WTC11 (cell line): ENCODE results near the gene DSTYK. TPM values are rescaled to one million over a fixed set of nuclear protein-coding genes. Genes with fewer than 3 reads are reported as not detected.

ENCODE experiments used
- ATAC-seq: fragments of 200-7000 bp; cut with Tn5 transposase; 2 replicates; pipeline ENCODE4 v1.10.0; 2021; ENCODE audit warnings: mild to moderate bottlenecking, moderate library complexity
- CTCF ChIA-PET: fragments of 300-600 bp; sonication (Branson Sonifier 250); formaldehyde crosslinking; loops from one replicate; lab custom pipeline; 2021; ENCODE audit warnings: antibody characterized with exemption; lab: Charles Lee
- POLR2A ChIA-PET: fragments of 350-600 bp; sonication (Branson Sonifier 250); formaldehyde crosslinking; loops from one replicate; lab custom pipeline; 2021; ENCODE audit warnings: antibody characterized with exemption; lab: Charles Lee
- DNase-seq: peaks from one replicate; pipeline ENCODE4 v3.0.0; 2021; ENCODE audit warnings: low spot score
- H3K27ac Mint-ChIP-seq: 2 replicates; pipeline ENCODE4 v1.8.0; 2021; ENCODE audit warnings: mixed read lengths
- H3K27me3 Mint-ChIP-seq: 2 replicates; pipeline ENCODE4 v1.8.0; 2021; ENCODE audit warnings: low read depth, mild to moderate bottlenecking, moderate library complexity, mixed read lengths
- H3K36me3 Mint-ChIP-seq: 2 replicates; pipeline ENCODE4 v1.8.0; 2021; ENCODE audit warnings: mixed read lengths
- H3K4me1 Mint-ChIP-seq: 2 replicates; pipeline ENCODE4 v1.8.0; 2022; ENCODE audit warnings: mixed read lengths
- H3K4me3 Mint-ChIP-seq: 2 replicates; pipeline ENCODE4 v1.8.0; 2021; ENCODE audit warnings: mild to moderate bottlenecking, moderate library complexity, mixed read lengths
- H3K9me3 Mint-ChIP-seq: 2 replicates; pipeline ENCODE4 v1.8.0; 2021; ENCODE audit warnings: mixed read lengths
- JAZF1 ChIP-seq: fragments of 250-450 bp; sonication (Bioruptor Pico); IDR thresholded peaks from 2 replicates; pipeline ENCODE4 v1.9.0; 2021; ENCODE audit warnings: moderate library complexity, mild to moderate bottlenecking, inconsistent platforms
- JUN ChIP-seq: sonication (generic); formaldehyde crosslinking; IDR thresholded peaks from 2 replicates; pipeline ENCODE4 v1.8.0; 2023; ENCODE audit warnings: mild to moderate bottlenecking, missing genetic modification reagents
- KAT7 ChIP-seq: sonication (generic); formaldehyde crosslinking; IDR thresholded peaks from 2 replicates; pipeline ENCODE4 v1.8.1; 2023; ENCODE audit warnings: missing genetic modification reagents, mild to moderate bottlenecking, borderline replicate concordance
- MXD4 ChIP-seq: fragments of 250-450 bp; sonication (Bioruptor Pico); IDR thresholded peaks from 2 replicates; pipeline ENCODE4 v1.8.0; 2021; ENCODE audit warnings: mild to moderate bottlenecking, moderate library complexity, borderline replicate concordance
- SMAD4 ChIP-seq: sonication (generic); formaldehyde crosslinking; IDR thresholded peaks from 2 replicates; pipeline ENCODE4 v1.8.0; 2022; ENCODE audit warnings: mild to moderate bottlenecking, missing genetic modification reagents
- SOX15 ChIP-seq: fragments of 250-450 bp; sonication (Bioruptor Pico); IDR thresholded peaks from 2 replicates; pipeline ENCODE4 v1.9.0; 2021; ENCODE audit warnings: mild to moderate bottlenecking
- SP1 ChIP-seq: sonication (generic); formaldehyde crosslinking; conservative IDR thresholded peaks from 2 replicates; pipeline ENCODE4 v1.8.1; 2022; ENCODE audit warnings: missing genetic modification reagents
- TEAD1 ChIP-seq: sonication (generic); formaldehyde crosslinking; IDR thresholded peaks from 2 replicates; pipeline ENCODE4 v1.8.0; 2022; ENCODE audit warnings: mild to moderate bottlenecking, missing genetic modification reagents
- TEAD4 ChIP-seq: sonication (generic); formaldehyde crosslinking; IDR thresholded peaks from 2 replicates; pipeline ENCODE4 v1.8.0; 2022; ENCODE audit warnings: mild to moderate bottlenecking, missing genetic modification reagents
- ZBTB21 ChIP-seq: sonication (generic); formaldehyde crosslinking; IDR thresholded peaks from 2 replicates; pipeline ENCODE4 v1.8.1; 2023; ENCODE audit warnings: mild to moderate bottlenecking, missing genetic modification reagents, borderline replicate concordance
- ZNF219 ChIP-seq: sonication (generic); formaldehyde crosslinking; IDR thresholded peaks from 2 replicates; pipeline ENCODE4 v1.8.0; 2023; ENCODE audit warnings: missing genetic modification reagents, mild to moderate bottlenecking, borderline replicate concordance
- ZNF232 ChIP-seq: sonication (generic); formaldehyde crosslinking; IDR thresholded peaks from 2 replicates; pipeline ENCODE4 v1.8.0; 2022; ENCODE audit warnings: mild to moderate bottlenecking, missing genetic modification reagents
- ZNF263 ChIP-seq: sonication (generic); formaldehyde crosslinking; IDR thresholded peaks from 2 replicates; pipeline ENCODE4 v1.8.1; 2022; ENCODE audit warnings: low read depth, mild to moderate bottlenecking, moderate library complexity, missing genetic modification reagents
- total RNA-seq: library from RNA; stranded (reverse); gene quantifications from 3 replicates; pipeline ENCODE4 v1.2.3, GENCODE V29; 2021
- TF ChIP-seq, protein P1 (sequence below): sonication (generic); formaldehyde crosslinking; IDR thresholded peaks from 2 replicates; pipeline ENCODE4 v1.8.1; 2022; ENCODE audit warnings: low read depth, mild to moderate bottlenecking, moderate library complexity, missing genetic modification reagents, borderline replicate concordance
- TF ChIP-seq, protein P2 (sequence below): sonication (generic); formaldehyde crosslinking; IDR thresholded peaks from 2 replicates; pipeline ENCODE4 v1.8.0; 2023; ENCODE audit warnings: missing genetic modification reagents, mild to moderate bottlenecking, borderline replicate concordance
- TF ChIP-seq, protein P3 (sequence below): sonication (generic); formaldehyde crosslinking; conservative IDR thresholded peaks from 2 replicates; pipeline ENCODE4 v1.8.1; 2023; ENCODE audit warnings: mild to moderate bottlenecking, low read depth, missing genetic modification reagents, moderate library complexity
- TF ChIP-seq, protein P4 (sequence below): sonication (generic); formaldehyde crosslinking; IDR thresholded peaks from 2 replicates; pipeline ENCODE4 v1.8.0; 2022; ENCODE audit warnings: mild to moderate bottlenecking, missing genetic modification reagents
- TF ChIP-seq, protein P5 (sequence below): sonication (generic); formaldehyde crosslinking; IDR thresholded peaks from 2 replicates; pipeline ENCODE4 v1.8.1; 2023; ENCODE audit warnings: mild to moderate bottlenecking, moderate library complexity, missing genetic modification reagents
- TF ChIP-seq, protein P6 (sequence below): sonication (generic); formaldehyde crosslinking; IDR thresholded peaks from 2 replicates; pipeline ENCODE4 v1.8.1; 2023; ENCODE audit warnings: mild to moderate bottlenecking, missing genetic modification reagents

Gene DSTYK
- total RNA-seq, 1 experiment from 2014 or later = 11.6 TPM

DNA sequence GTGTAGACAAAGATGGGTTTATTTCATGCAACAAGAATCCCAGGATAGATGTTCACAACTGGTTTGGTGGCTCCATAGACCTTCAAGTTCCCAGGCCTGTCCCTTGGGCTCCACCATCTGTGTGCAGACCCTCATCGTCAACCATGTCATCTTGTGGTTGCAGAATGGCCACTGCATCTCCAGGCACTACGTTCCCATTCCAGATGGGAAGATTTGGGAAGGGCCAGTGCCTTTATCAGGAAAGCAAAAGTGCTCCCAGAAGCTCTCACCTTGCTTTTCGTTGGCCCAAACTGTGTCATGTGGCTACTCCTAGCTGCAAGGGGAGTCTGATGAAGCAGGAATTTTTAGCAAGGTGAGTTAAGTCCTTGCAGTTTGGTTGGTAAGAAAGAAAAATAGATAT is 29.1 kb upstream of the DSTYK start:
- Mint-ChIP-seq H3K4me3 (no peak overlapping the region), H3K27ac (no peak overlapping the region), H3K4me1 (peaks cover 9% of the 10 kb centered on the region), H3K9me3 (no peaks in the 10 kb centered on the region), H3K36me3 (no peaks in the 10 kb centered on the region), H3K27me3 (no peaks in the 10 kb centered on the region)
- POLR2A ChIA-PET = interaction anchor here (0.8 kb wide), 1 partner anchor 126 kb away, joined by 3 read pairs; no protein-coding TSS in a partner anchor
- CTCF ChIA-PET = interaction anchor here (4.9 kb wide), 1 partner anchor 12 kb away, joined by 32 read pairs; the partner anchor contains the start of gene TMCC2
- DNase-seq (no peak), ATAC-seq (no peak)
- no peak for TF ChIP-seq ZNF219 (CRISPR knock-in tag)
- no peak for TF ChIP-seq SOX15 (CRISPR knock-in tag)
- no peak for TF ChIP-seq ZNF232 (CRISPR knock-in tag)
- TF ChIP-seq JAZF1 = no peak
- no peak for TF ChIP-seq JUN
- TF ChIP-seq SMAD4 (CRISPR knock-in tag) = no peak
- TF ChIP-seq, protein P1, sequence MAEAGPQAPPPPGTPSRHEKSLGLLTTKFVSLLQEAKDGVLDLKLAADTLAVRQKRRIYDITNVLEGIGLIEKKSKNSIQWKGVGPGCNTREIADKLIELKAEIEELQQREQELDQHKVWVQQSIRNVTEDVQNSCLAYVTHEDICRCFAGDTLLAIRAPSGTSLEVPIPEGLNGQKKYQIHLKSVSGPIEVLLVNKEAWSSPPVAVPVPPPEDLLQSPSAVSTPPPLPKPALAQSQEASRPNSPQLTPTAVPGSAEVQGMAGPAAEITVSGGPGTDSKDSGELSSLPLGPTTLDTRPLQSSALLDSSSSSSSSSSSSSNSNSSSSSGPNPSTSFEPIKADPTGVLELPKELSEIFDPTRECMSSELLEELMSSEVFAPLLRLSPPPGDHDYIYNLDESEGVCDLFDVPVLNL (CRISPR knock-in tag) = no peak
- TF ChIP-seq, protein P2, sequence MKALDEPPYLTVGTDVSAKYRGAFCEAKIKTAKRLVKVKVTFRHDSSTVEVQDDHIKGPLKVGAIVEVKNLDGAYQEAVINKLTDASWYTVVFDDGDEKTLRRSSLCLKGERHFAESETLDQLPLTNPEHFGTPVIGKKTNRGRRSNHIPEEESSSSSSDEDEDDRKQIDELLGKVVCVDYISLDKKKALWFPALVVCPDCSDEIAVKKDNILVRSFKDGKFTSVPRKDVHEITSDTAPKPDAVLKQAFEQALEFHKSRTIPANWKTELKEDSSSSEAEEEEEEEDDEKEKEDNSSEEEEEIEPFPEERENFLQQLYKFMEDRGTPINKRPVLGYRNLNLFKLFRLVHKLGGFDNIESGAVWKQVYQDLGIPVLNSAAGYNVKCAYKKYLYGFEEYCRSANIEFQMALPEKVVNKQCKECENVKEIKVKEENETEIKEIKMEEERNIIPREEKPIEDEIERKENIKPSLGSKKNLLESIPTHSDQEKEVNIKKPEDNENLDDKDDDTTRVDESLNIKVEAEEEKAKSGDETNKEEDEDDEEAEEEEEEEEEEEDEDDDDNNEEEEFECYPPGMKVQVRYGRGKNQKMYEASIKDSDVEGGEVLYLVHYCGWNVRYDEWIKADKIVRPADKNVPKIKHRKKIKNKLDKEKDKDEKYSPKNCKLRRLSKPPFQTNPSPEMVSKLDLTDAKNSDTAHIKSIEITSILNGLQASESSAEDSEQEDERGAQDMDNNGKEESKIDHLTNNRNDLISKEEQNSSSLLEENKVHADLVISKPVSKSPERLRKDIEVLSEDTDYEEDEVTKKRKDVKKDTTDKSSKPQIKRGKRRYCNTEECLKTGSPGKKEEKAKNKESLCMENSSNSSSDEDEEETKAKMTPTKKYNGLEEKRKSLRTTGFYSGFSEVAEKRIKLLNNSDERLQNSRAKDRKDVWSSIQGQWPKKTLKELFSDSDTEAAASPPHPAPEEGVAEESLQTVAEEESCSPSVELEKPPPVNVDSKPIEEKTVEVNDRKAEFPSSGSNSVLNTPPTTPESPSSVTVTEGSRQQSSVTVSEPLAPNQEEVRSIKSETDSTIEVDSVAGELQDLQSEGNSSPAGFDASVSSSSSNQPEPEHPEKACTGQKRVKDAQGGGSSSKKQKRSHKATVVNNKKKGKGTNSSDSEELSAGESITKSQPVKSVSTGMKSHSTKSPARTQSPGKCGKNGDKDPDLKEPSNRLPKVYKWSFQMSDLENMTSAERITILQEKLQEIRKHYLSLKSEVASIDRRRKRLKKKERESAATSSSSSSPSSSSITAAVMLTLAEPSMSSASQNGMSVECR (CRISPR knock-in tag) = no peak
- no peak for TF ChIP-seq ZBTB21 (CRISPR knock-in tag)
- TF ChIP-seq, protein P3, sequence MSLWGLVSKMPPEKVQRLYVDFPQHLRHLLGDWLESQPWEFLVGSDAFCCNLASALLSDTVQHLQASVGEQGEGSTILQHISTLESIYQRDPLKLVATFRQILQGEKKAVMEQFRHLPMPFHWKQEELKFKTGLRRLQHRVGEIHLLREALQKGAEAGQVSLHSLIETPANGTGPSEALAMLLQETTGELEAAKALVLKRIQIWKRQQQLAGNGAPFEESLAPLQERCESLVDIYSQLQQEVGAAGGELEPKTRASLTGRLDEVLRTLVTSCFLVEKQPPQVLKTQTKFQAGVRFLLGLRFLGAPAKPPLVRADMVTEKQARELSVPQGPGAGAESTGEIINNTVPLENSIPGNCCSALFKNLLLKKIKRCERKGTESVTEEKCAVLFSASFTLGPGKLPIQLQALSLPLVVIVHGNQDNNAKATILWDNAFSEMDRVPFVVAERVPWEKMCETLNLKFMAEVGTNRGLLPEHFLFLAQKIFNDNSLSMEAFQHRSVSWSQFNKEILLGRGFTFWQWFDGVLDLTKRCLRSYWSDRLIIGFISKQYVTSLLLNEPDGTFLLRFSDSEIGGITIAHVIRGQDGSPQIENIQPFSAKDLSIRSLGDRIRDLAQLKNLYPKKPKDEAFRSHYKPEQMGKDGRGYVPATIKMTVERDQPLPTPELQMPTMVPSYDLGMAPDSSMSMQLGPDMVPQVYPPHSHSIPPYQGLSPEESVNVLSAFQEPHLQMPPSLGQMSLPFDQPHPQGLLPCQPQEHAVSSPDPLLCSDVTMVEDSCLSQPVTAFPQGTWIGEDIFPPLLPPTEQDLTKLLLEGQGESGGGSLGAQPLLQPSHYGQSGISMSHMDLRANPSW (CRISPR knock-in tag) = no peak
- TF ChIP-seq, protein P4, sequence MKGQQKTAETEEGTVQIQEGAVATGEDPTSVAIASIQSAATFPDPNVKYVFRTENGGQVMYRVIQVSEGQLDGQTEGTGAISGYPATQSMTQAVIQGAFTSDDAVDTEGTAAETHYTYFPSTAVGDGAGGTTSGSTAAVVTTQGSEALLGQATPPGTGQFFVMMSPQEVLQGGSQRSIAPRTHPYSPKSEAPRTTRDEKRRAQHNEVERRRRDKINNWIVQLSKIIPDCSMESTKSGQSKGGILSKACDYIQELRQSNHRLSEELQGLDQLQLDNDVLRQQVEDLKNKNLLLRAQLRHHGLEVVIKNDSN = no peak
- TF ChIP-seq TEAD1 (CRISPR knock-in tag) = no peak
- no peak for TF ChIP-seq TEAD4 (CRISPR knock-in tag)
- TF ChIP-seq MXD4 (CRISPR knock-in tag) = no peak
- TF ChIP-seq KAT7 = no peak
- no peak for TF ChIP-seq SP1 (CRISPR knock-in tag)
- TF ChIP-seq, protein P5, sequence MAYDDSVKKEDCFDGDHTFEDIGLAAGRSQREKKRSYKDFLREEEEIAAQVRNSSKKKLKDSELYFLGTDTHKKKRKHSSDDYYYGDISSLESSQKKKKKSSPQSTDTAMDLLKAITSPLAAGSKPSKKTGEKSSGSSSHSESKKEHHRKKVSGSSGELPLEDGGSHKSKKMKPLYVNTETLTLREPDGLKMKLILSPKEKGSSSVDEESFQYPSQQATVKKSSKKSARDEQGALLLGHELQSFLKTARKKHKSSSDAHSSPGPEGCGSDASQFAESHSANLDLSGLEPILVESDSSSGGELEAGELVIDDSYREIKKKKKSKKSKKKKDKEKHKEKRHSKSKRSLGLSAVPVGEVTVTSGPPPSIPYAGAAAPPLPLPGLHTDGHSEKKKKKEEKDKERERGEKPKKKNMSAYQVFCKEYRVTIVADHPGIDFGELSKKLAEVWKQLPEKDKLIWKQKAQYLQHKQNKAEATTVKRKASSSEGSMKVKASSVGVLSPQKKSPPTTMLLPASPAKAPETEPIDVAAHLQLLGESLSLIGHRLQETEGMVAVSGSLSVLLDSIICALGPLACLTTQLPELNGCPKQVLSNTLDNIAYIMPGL (CRISPR knock-in tag) = no peak
- TF ChIP-seq, protein P6, sequence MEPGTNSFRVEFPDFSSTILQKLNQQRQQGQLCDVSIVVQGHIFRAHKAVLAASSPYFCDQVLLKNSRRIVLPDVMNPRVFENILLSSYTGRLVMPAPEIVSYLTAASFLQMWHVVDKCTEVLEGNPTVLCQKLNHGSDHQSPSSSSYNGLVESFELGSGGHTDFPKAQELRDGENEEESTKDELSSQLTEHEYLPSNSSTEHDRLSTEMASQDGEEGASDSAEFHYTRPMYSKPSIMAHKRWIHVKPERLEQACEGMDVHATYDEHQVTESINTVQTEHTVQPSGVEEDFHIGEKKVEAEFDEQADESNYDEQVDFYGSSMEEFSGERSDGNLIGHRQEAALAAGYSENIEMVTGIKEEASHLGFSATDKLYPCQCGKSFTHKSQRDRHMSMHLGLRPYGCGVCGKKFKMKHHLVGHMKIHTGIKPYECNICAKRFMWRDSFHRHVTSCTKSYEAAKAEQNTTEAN = no peak
- TF ChIP-seq ZNF263 = no peak
